ENCODE results near the gene NPLOC4. TPM values are rescaled to one million over a fixed set of nuclear protein-coding genes. Genes with fewer than 3 reads are reported as not detected.

The NPLOC4 gene
- total RNA-seq, 1 donor from 2014 or later: 102 TPM

- no peaks in the 10 kb centered on the region for H3K27me3 Mint-ChIP-seq
- H3K4me1 Mint-ChIP-seq (ENCODE audit: low read depth): peaks cover 13% of the 10 kb centered on the region
- DNase-seq (ENCODE audit: low spot score, unreplicated experiment): no peak
- peaks cover 8% of the 10 kb centered on the region for H3K36me3 Mint-ChIP-seq (ENCODE audit: insufficient read depth)
- no peaks in the 10 kb centered on the region for H3K9me3 Mint-ChIP-seq (ENCODE audit: low read depth)
- TF ChIP-seq, protein P1, sequence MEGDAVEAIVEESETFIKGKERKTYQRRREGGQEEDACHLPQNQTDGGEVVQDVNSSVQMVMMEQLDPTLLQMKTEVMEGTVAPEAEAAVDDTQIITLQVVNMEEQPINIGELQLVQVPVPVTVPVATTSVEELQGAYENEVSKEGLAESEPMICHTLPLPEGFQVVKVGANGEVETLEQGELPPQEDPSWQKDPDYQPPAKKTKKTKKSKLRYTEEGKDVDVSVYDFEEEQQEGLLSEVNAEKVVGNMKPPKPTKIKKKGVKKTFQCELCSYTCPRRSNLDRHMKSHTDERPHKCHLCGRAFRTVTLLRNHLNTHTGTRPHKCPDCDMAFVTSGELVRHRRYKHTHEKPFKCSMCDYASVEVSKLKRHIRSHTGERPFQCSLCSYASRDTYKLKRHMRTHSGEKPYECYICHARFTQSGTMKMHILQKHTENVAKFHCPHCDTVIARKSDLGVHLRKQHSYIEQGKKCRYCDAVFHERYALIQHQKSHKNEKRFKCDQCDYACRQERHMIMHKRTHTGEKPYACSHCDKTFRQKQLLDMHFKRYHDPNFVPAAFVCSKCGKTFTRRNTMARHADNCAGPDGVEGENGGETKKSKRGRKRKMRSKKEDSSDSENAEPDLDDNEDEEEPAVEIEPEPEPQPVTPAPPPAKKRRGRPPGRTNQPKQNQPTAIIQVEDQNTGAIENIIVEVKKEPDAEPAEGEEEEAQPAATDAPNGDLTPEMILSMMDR (IDR thresholded peaks at IDR 0.05; ENCODE audit: unreplicated experiment): no peak
- H3K4me3 Mint-ChIP-seq (ENCODE audit: low read depth): peak overlapping the region; percentile 89
- H3K27ac Mint-ChIP-seq: peak overlapping the region; percentile 88
Observed at GRCh38 chr17:81683208-81683583, 46.3 kb upstream of the NPLOC4 start.

DNA sequence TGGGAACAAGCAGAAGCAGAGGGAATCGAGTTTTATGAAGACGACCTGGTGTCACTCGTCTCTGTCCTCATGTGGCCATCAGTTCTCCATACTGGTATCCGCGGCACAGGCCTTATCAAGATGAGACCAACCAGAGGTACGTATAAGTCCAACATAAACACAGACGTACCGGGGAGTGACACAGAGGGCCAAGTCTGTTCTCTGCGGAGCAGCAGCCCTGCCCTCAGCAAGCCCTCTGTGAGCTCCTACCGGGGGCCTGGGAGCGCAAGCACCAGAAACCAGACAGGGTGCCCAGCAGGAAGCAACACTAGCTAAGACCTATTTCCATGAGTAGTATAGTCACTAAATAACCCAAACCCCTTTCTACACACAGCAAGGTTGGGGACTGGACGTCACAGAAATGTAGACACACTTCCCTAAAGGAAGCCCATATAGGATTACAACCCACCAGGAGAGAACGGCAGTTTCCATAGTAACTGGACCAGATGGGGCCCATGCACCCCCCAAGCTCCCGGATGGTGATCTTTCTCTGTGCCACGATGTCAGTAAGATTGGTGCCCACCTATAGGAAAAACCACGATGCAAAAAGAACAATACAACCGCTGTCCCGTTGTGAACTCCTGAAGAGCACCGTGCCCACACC lies 45.8 kb upstream of the NPLOC4 start:
- peak overlapping the region; percentile 89 for H3K4me3 Mint-ChIP-seq (ENCODE audit: low read depth)
- peaks cover 8% of the 10 kb centered on the region for H3K36me3 Mint-ChIP-seq (ENCODE audit: insufficient read depth)
- TF ChIP-seq, protein P1 (IDR thresholded peaks at IDR 0.05; ENCODE audit: unreplicated experiment): no peak
- H3K27ac Mint-ChIP-seq: peak overlapping the region; percentile 88
- peaks cover 13% of the 10 kb centered on the region for H3K4me1 Mint-ChIP-seq (ENCODE audit: low read depth)
- no peaks in the 10 kb centered on the region for H3K27me3 Mint-ChIP-seq
- H3K9me3 Mint-ChIP-seq (ENCODE audit: low read depth): no peaks in the 10 kb centered on the region
- no peak for DNase-seq (ENCODE audit: low spot score, unreplicated experiment)

DNA sequence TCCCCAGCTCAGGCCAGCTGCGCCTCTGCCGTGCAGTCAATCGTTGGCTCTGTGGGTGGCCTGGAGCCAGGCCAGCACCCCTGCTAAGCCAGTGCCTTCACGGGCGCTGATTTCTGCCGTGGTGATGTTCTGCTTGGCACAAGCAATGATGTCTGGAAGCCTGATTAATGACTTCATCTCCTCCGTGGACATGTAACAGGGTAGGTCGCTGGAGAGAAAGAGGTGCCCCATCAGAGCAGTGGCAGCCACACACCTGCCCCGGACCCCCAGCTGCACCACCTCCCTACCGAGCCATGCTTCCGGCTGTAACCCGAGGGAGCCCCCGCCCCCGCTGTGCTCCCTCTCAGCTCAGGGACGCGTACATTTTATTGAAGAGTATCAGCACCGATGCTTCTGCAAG lies 44.8 kb upstream of the NPLOC4 start:
- H3K9me3 Mint-ChIP-seq (ENCODE audit: low read depth): no peaks in the 10 kb centered on the region
- no peak overlapping the region for H3K4me3 Mint-ChIP-seq (ENCODE audit: low read depth)
- H3K4me1 Mint-ChIP-seq (ENCODE audit: low read depth): peaks cover 13% of the 10 kb centered on the region
- peaks cover 3% of the 10 kb centered on the region for H3K36me3 Mint-ChIP-seq (ENCODE audit: insufficient read depth)
- no peaks in the 10 kb centered on the region for H3K27me3 Mint-ChIP-seq
- H3K27ac Mint-ChIP-seq: no peak overlapping the region
- no peak for DNase-seq (ENCODE audit: low spot score, unreplicated experiment)
- TF ChIP-seq, protein P1 (IDR thresholded peaks at IDR 0.05; ENCODE audit: unreplicated experiment): no peak

DNA sequence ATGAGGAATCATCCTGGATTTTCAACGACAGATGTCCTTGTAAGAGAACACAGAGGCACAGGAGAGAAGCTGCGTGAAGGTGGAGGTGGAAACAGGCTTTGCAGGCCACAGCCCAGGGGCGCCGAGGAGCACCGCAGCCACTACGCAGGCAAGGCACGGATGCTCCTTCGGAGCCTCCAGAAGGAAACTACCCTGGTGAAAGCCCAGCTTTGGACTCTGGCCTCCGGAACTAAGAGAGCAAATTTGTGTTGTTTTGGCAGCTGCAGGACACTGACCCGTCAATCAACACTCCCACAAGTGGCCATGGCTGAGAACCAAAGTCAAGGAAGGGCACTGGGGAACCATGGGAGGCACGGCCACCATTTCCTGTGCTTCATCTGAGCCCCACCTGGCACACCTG lies 43.2 kb upstream of the NPLOC4 start:
- TF ChIP-seq, protein P1 (IDR thresholded peaks at IDR 0.05; ENCODE audit: unreplicated experiment): no peak
- no peak overlapping the region for H3K27ac Mint-ChIP-seq
- H3K9me3 Mint-ChIP-seq (ENCODE audit: low read depth): no peaks in the 10 kb centered on the region
- H3K27me3 Mint-ChIP-seq: no peaks in the 10 kb centered on the region
- H3K4me3 Mint-ChIP-seq (ENCODE audit: low read depth): no peak overlapping the region
- peaks cover 16% of the 10 kb centered on the region for H3K4me1 Mint-ChIP-seq (ENCODE audit: low read depth)
- H3K36me3 Mint-ChIP-seq (ENCODE audit: insufficient read depth): peaks cover 2% of the 10 kb centered on the region
- DNase-seq (ENCODE audit: low spot score, unreplicated experiment): no peak

GRCh38 chr17:81676906-81677305 lies 40.0 kb upstream of the NPLOC4 start:
- Mint-ChIP-seq H3K27ac (no peak overlapping the region), H3K9me3 (ENCODE audit: low read depth) (no peaks in the 10 kb centered on the region), H3K27me3 (no peaks in the 10 kb centered on the region), H3K36me3 (ENCODE audit: insufficient read depth) (peaks cover 6% of the 10 kb centered on the region), H3K4me3 (ENCODE audit: low read depth) (no peak overlapping the region), H3K4me1 (ENCODE audit: low read depth) (peaks cover 3% of the 10 kb centered on the region)
- TF ChIP-seq, protein P1 (IDR thresholded peaks at IDR 0.05; ENCODE audit: unreplicated experiment): no peak
- DNase-seq (ENCODE audit: low spot score, unreplicated experiment): no peak

All from progenitor cell of endocrine pancreas (in vitro differentiated cells).